ENCODE results near the gene ANKS1B.
"Not testable (repeated sequence)": the region's sequence is repeated elsewhere in the genome, so short reads cannot be mapped to it uniquely, and the experiment has no call there.

Gene ANKS1B

DNA sequence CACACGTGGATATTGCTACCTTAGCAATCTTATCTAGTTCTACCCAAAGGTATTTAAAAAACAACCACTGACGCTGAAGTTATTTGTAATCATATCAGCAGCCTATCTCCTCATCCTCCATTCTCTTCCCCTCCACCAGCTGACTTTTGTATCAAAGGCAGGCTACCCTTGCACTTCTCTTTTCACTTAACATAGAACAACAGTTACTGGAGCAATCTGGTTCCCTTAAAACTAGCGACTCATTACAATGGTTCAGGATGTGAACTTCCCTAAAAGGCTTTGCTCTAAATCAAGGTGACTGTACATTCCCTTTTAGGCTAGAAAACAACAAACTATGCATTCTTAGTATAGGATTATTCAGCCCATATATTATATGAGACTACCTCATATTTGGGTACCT, 935.0 kb downstream of the ANKS1B start:
- H3K27me3 ChIP-seq (replicated peaks; ENCODE audit: control insufficient read depth, insufficient read depth, low read length) = no peaks in the 10 kb centered on the region
- no peaks in the 10 kb centered on the region for H3K36me3 ChIP-seq (ENCODE audit: control insufficient read depth, insufficient read depth, low read length, severe bottlenecking)
- H3K4me1 ChIP-seq (ENCODE audit: control insufficient read depth, insufficient read depth, low read length) = no peaks in the 10 kb centered on the region
- H3K9ac ChIP-seq (ENCODE audit: low read length) = no peak overlapping the region
- peaks cover 8% of the 10 kb centered on the region for H3K9me3 ChIP-seq (ENCODE audit: control insufficient read depth, low read length)
- no peak overlapping the region for H3K4me3 ChIP-seq (ENCODE audit: low read length)
- no peak for DNase-seq (ENCODE audit: low read depth)

DNA sequence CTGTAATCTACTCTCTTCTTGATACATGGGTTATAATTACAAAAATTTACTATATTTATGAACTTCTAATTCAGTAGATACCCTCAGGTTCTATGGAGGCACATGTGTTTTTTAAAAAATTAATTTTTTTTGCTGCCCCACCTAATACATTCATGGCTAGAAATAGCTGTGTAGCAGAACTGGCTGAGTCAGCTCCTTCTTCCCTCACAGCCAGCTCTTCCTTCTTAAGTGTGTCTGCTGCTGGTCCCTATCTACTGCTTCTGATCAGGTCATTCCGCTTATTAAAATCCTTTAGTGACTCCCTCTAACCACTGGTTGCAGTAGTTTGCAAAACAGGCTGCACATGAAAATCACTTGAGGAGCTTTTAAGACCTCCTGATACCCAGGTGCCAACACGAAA, 939.6 kb downstream of the ANKS1B start:
- Histone ChIP-seq H3K4me3 (ENCODE audit: low read length) (no peak overlapping the region), H3K4me1 (ENCODE audit: control insufficient read depth, insufficient read depth, low read length) (no peaks in the 10 kb centered on the region)

DNA sequence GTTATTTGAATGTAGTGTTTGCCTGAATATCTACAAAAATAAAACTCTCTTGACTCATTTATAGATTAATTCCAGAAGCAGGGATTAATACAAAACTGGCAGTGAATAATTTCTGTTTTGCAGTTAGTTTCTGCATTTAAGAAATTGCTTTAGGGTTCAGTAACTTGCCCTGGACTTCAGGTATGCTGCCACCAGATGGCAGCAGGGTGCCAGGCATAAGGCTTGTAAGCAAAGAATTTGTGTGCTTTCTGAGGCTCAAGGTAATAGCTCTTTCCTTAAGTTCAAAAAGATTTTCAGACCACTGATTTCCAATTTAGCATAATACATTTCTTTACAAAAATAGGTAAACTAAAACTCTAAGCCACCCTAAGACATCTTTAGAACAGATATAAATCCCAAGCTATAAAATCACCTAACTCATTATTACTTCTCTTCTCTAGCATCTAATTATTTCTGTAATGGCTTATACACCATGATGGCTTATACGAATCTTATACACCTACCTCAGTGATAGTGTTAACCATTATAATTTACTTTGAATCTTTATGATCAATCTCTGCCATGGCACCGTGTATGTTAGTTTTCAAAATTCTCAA, 941.3 kb downstream of the ANKS1B start:
- no peak overlapping the region for H3K4me3 ChIP-seq (ENCODE audit: low read length)
- H3K36me3 ChIP-seq (ENCODE audit: control insufficient read depth, insufficient read depth, low read length, severe bottlenecking) = no peaks in the 10 kb centered on the region
- peak; percentile 86 for DNase-seq (ENCODE audit: low read depth)
- no peaks in the 10 kb centered on the region for H3K4me1 ChIP-seq (ENCODE audit: control insufficient read depth, insufficient read depth, low read length)
- peaks cover 12% of the 10 kb centered on the region for H3K27me3 ChIP-seq (replicated peaks; ENCODE audit: control insufficient read depth, insufficient read depth, low read length)
- no peak overlapping the region for H3K9ac ChIP-seq (ENCODE audit: low read length)
- H3K9me3 ChIP-seq (ENCODE audit: control insufficient read depth, low read length) = peaks cover 8% of the 10 kb centered on the region

More for the DNA sequence above, 939.6 kb downstream of the ANKS1B start:
- H3K36me3 ChIP-seq (ENCODE audit: control insufficient read depth, insufficient read depth, low read length, severe bottlenecking) = no peaks in the 10 kb centered on the region
- H3K27me3 ChIP-seq (replicated peaks; ENCODE audit: control insufficient read depth, insufficient read depth, low read length) = peaks cover 12% of the 10 kb centered on the region
- DNase-seq (ENCODE audit: low read depth) = no peak
- H3K9me3 ChIP-seq (ENCODE audit: control insufficient read depth, low read length) = peaks cover 8% of the 10 kb centered on the region
- no peak overlapping the region for H3K9ac ChIP-seq (ENCODE audit: low read length)

DNA sequence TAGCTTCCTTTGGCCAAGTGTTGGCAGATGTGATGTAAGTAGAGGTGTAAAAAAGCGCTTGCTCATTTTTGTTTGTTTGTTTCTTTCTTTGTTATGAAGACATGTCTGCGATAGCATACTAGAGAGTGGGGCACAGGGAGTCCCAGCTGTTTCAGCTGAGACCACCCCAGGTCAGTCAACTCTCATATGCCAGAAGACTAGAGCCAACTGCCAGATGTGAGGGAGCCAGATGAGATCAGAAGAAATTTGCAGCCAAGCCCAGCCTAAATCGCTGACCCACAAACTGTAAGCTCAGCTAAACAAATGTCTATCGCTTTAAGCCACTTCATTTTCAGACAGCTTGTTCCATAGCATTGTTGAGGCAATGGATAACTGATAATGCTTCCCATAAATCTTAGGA, 942.5 kb downstream of the ANKS1B start:
- Histone ChIP-seq H3K27me3 (replicated peaks; ENCODE audit: control insufficient read depth, insufficient read depth, low read length) (peaks cover 12% of the 10 kb centered on the region), H3K4me3 (ENCODE audit: low read length) (no peak overlapping the region), H3K9ac (ENCODE audit: low read length) (no peak overlapping the region), H3K36me3 (ENCODE audit: control insufficient read depth, insufficient read depth, low read length, severe bottlenecking) (no peaks in the 10 kb centered on the region), H3K9me3 (ENCODE audit: control insufficient read depth, low read length) (peaks cover under 1% of the 10 kb centered on the region), H3K4me1 (ENCODE audit: control insufficient read depth, insufficient read depth, low read length) (no peaks in the 10 kb centered on the region)
- no peak for DNase-seq (ENCODE audit: low read depth)

DNA sequence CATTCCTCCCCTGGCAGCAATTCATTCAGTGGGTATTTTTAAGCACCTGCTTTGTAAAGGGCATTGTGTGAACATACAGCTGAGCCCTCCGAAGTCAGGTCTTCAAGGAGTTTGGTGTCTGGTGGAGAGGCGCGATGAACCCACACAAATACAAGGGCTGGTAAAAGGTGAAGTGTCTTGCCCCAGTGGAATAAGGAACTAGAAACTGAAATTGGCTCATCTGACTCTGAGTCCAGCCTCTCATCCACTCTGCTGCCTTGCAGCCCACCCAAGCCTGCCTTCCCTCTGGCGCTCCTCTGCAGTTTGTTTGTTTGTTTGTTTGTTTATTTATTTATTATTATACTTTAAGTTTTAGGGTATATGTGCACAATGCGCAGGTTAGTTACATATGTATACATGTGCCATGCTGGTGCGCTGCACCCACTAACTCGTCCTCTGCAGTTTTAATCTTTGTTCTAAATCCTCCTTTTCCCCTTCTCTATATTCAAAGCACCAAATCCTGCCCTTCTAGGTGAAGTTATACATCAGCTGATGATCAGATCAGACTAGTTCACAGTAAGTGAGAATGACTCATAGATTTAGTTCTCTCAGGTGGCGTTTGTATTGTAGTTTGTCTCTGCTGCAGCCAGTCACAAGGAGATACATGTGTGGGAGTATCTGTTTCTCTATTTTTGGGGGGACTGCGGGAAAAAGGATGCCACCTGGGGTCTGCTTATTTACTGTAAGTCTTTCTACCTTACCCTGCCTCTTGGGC, 945.2 kb downstream of the ANKS1B start:
- DNase-seq (ENCODE audit: low read depth) = no peak
- no peaks in the 10 kb centered on the region for H3K4me1 ChIP-seq (ENCODE audit: control insufficient read depth, insufficient read depth, low read length)
- H3K4me3 ChIP-seq (ENCODE audit: low read length) = no peak overlapping the region
- no peak overlapping the region for H3K9ac ChIP-seq (ENCODE audit: low read length)
- no peaks in the 10 kb centered on the region for H3K36me3 ChIP-seq (ENCODE audit: control insufficient read depth, insufficient read depth, low read length, severe bottlenecking)
- no peaks in the 10 kb centered on the region for H3K9me3 ChIP-seq (ENCODE audit: control insufficient read depth, low read length)
- H3K27me3 ChIP-seq (replicated peaks; ENCODE audit: control insufficient read depth, insufficient read depth, low read length) = peaks cover 11% of the 10 kb centered on the region

DNA sequence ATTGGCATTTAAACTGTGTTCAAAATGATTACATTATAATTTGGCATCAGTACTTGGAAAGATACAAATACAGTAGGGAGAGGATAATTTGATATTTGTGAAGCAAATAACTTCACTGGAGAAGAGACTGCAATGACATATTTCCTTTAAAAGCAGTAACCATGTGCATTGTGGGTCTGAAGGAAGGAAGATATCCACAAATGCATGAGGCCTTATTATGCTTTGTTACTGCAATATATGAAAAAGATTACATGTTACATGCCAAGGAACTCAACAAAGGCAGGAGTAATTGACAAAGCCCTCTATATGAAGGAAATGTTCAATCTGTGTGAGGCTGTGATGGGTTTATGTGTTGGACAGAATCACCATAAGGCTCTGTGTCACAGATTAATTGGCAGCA, 948.2 kb downstream of the ANKS1B start:
- Histone ChIP-seq H3K9me3 (ENCODE audit: control insufficient read depth, low read length) (no peaks in the 10 kb centered on the region), H3K4me1 (ENCODE audit: control insufficient read depth, insufficient read depth, low read length) (no peaks in the 10 kb centered on the region), H3K9ac (ENCODE audit: low read length) (no peak overlapping the region), H3K36me3 (ENCODE audit: control insufficient read depth, insufficient read depth, low read length, severe bottlenecking) (no peaks in the 10 kb centered on the region), H3K27me3 (replicated peaks; ENCODE audit: control insufficient read depth, insufficient read depth, low read length) (peaks cover 6% of the 10 kb centered on the region), H3K4me3 (ENCODE audit: low read length) (no peak overlapping the region)
- DNase-seq (ENCODE audit: low read depth) = no peak

DNA sequence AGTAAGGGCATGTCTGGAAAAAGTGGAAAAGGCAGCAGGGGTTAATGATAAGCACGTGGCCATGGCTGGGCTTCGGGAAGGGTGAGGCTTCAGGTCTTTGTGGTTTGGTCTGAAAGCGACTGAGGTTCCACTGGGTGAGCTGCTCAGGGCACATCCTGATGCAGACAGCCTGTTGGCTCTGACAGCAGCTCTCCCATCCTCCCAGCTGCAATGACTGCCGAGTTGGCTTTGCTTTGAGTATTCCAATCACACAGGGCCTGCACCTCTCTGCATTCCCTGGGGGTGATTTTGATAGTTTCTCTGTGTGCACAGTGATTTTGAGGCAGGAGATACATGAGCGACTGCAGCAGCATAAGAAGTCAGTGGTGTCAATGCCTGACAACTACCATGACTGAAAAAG, 948.9 kb downstream of the ANKS1B start:
- H3K27me3 ChIP-seq (replicated peaks; ENCODE audit: control insufficient read depth, insufficient read depth, low read length) = peaks cover 3% of the 10 kb centered on the region
- no peaks in the 10 kb centered on the region for H3K36me3 ChIP-seq (ENCODE audit: control insufficient read depth, insufficient read depth, low read length, severe bottlenecking)
- DNase-seq (ENCODE audit: low read depth) = no peak
- no peak overlapping the region for H3K4me3 ChIP-seq (ENCODE audit: low read length)
- no peak overlapping the region for H3K9ac ChIP-seq (ENCODE audit: low read length)
- H3K9me3 ChIP-seq (ENCODE audit: control insufficient read depth, low read length) = no peaks in the 10 kb centered on the region
- no peaks in the 10 kb centered on the region for H3K4me1 ChIP-seq (ENCODE audit: control insufficient read depth, insufficient read depth, low read length)

DNA sequence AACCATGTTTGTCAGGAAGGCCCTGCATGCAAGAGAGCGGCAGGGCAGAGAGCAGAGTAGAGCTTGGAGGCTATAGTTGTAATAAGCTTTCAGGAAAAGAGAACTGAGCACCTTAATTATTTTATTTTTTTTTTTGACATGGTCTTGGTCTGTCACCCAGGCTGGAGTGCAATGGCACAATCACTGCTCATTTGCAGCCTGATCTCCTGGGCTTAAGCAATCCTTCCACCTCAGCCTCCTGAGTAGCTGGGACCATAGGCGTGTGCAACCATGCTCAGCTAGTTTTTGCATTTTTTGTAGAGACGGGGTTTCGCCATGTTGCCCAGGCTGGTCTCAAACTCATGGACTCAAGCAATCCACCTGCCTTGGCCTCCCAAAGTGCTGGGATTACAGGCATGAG, 950.5 kb downstream of the ANKS1B start:
- H3K9ac ChIP-seq (ENCODE audit: low read length); H3K36me3 ChIP-seq (ENCODE audit: control insufficient read depth, insufficient read depth, low read length, severe bottlenecking); H3K9me3 ChIP-seq (ENCODE audit: control insufficient read depth, low read length); DNase-seq (ENCODE audit: low read depth); H3K27me3 ChIP-seq (replicated peaks; ENCODE audit: control insufficient read depth, insufficient read depth, low read length); H3K4me3 ChIP-seq (ENCODE audit: low read length); H3K4me1 ChIP-seq (ENCODE audit: control insufficient read depth, insufficient read depth, low read length): not testable (repeated sequence)

DNA sequence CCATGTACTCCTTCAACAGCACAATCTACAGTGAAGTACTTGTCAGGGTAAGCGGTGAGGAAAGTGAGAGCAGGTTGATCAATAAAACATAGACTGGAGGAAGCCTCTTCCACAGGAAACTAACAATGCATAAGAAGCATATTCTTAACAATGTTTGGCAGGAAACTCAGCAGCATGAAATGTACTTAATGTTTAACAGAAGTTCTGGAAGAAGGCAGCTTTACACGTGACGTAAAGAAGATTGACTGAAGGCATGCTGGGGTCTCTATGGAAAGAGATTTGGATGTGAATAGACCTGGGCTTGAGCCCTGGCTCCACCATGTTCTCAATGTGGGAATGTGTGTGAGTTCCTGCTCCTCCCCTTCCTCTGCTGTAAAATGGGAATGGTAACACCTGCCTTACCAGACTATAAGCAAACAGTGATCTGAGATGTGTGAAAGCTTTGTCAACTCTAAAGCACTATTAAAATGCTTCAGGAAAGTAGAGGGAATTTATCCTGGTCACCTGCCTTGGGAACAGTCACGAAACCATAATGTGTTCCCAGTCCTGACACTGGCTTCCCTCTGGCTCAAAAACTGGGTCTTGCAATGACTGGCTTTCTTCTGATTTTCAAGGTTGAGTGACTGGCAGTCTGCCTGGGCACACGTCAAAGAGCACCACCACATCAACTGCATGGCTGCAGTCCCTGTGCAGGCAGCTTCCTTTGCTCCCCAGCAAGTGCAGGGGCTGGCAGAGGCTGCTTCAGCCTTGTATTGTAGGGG, 955.0 kb downstream of the ANKS1B start:
- Histone ChIP-seq H3K9me3 (ENCODE audit: control insufficient read depth, low read length) (no peaks in the 10 kb centered on the region), H3K36me3 (ENCODE audit: control insufficient read depth, insufficient read depth, low read length, severe bottlenecking) (no peaks in the 10 kb centered on the region), H3K4me3 (ENCODE audit: low read length) (no peak overlapping the region), H3K27me3 (replicated peaks; ENCODE audit: control insufficient read depth, insufficient read depth, low read length) (no peaks in the 10 kb centered on the region), H3K4me1 (ENCODE audit: control insufficient read depth, insufficient read depth, low read length) (peaks cover 5% of the 10 kb centered on the region), H3K9ac (ENCODE audit: low read length) (no peak overlapping the region)
- no peak for DNase-seq (ENCODE audit: low read depth)

DNA sequence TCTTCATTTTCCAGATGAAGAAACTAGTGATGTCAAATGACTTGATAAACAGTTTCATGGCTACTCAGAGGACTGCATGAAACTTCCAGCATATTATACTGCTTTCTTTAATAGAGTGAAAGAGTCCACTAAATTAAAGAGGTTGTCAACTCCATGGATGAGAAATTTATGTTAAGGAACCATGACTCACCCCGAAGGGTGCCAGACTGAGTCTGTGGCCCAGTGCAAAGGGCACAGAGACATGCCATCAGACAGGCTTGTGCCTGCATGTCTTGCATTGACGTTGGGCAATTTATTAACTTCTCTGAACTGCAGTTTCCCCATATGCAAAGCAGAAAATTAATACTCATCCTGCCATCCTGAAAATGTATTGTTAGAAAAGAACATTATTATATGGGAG, 957.3 kb downstream of the ANKS1B start:
- DNase-seq (ENCODE audit: low read depth) = no peak
- H3K4me3 ChIP-seq (ENCODE audit: low read length) = no peak overlapping the region
- no peak overlapping the region for H3K9ac ChIP-seq (ENCODE audit: low read length)
- no peaks in the 10 kb centered on the region for H3K36me3 ChIP-seq (ENCODE audit: control insufficient read depth, insufficient read depth, low read length, severe bottlenecking)
- H3K9me3 ChIP-seq (ENCODE audit: control insufficient read depth, low read length) = no peaks in the 10 kb centered on the region
- peaks cover 5% of the 10 kb centered on the region for H3K4me1 ChIP-seq (ENCODE audit: control insufficient read depth, insufficient read depth, low read length)
- no peaks in the 10 kb centered on the region for H3K27me3 ChIP-seq (replicated peaks; ENCODE audit: control insufficient read depth, insufficient read depth, low read length)

DNA sequence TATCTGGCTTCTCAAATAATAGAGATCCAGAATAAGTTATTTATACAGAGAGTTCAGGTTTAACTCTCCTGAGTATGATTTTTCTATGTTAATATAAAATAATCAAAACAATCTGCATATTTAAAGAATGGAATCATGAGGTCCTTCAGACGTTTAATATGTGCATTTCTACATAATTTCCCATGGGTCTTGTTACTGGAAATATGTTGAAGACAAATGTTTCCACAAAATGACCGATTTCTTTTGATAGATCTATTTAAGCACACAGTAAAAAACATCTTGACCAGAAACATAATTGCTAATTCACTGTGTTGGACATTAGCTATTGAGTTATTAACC, 957.7 kb downstream of the ANKS1B start:
- H3K36me3 ChIP-seq (ENCODE audit: control insufficient read depth, insufficient read depth, low read length, severe bottlenecking) = no peaks in the 10 kb centered on the region
- H3K9me3 ChIP-seq (ENCODE audit: control insufficient read depth, low read length) = no peaks in the 10 kb centered on the region
- DNase-seq (ENCODE audit: low read depth) = no peak
- no peaks in the 10 kb centered on the region for H3K27me3 ChIP-seq (replicated peaks; ENCODE audit: control insufficient read depth, insufficient read depth, low read length)
- peaks cover 5% of the 10 kb centered on the region for H3K4me1 ChIP-seq (ENCODE audit: control insufficient read depth, insufficient read depth, low read length)
- H3K9ac ChIP-seq (ENCODE audit: low read length) = no peak overlapping the region
- no peak overlapping the region for H3K4me3 ChIP-seq (ENCODE audit: low read length)
